ENCODE data around the gene SLC35F6. TPM values are rescaled to one million over a fixed set of nuclear protein-coding genes. Genes with fewer than 3 reads are reported as not detected.

The SLC35F6 gene
- 59.8 and 84.5 TPM in 2 replicates for total RNA-seq

GRCh38 chr2:26764078-26764887 is at the start of gene SLC35F6:
SLC35F6 (plus strand) TSS chr2:26764284; CDS start chr2:26764350, 66 bp downstream.

GRCh38 chr2:26785431-26786206 is 21.5 kb downstream of the SLC35F6 start, which contains the start of gene CENPA:
CENPA (plus strand) TSS chr2:26786056; CDS start chr2:26786197, 141 bp downstream.

Other genes starting within 250 kb of the SLC35F6 start
- gene CIB4, start 122.9 kb upstream of the SLC35F6 start, total RNA-seq = not detected in 2 replicates
- under 0.01 and 0.11 TPM in 2 replicates for gene KCNK3, start 71.6 kb upstream of the SLC35F6 start, total RNA-seq
- gene CENPA, start 21.8 kb downstream of the SLC35F6 start, total RNA-seq = 5.2 and 7.2 TPM in 2 replicates
- gene DPYSL5, start 83.8 kb downstream of the SLC35F6 start, total RNA-seq = not detected in 2 replicates
- gene MAPRE3, start 206.4 kb downstream of the SLC35F6 start, total RNA-seq = 4.4 and 5.8 TPM in 2 replicates

All from articular chondrocyte of knee joint (primary cell).